A673 (cell line): ENCODE data around the gene SLC27A1. TPM values are rescaled to one million over a fixed set of nuclear protein-coding genes. Genes with fewer than 3 reads are reported as not detected.

Experiments used
- BruUV-seq: library from RNA; stranded (reverse); fragments of 400-500 nt; replicated peaks from 2 replicates; lab custom pipeline; 2021; lab: Mats Ljungman, UMichigan
- CTCF ChIA-PET: fragments of 300-600 bp; sonication (Branson Sonifier 250); formaldehyde crosslinking; loops from one replicate; lab custom pipeline; 2022; ENCODE audit warnings: antibody characterized with exemption; lab: Charles Lee
- POLR2A ChIA-PET: fragments of 300-600 bp; sonication (Branson Sonifier 250); formaldehyde crosslinking; loops from one replicate; lab custom pipeline; 2022; ENCODE audit warnings: antibody characterized with exemption; ENCODE audit not compliant: low non-redundant PET; lab: Charles Lee
- DNase-seq: peaks from one replicate; pipeline ENCODE4 v3.0.0-alpha.2; 2015; ENCODE audit warnings: low spot score
- H3K27ac ChIP-seq: fragments of 200-600 bp; sonication (generic); 2 replicates; pipeline ENCODE4 v1.5.1; 2016; ENCODE audit warnings: mixed run types, low read depth, mild to moderate bottlenecking, mixed read lengths, antibody characterized with exemption, low read length; ENCODE audit not compliant: poor library complexity, severe bottlenecking
- H3K27me3 ChIP-seq: fragments of 200-600 bp; sonication (generic); replicated peaks from 2 replicates; pipeline ENCODE4 v1.6.1; 2017; ENCODE audit warnings: mixed run types, low read depth, mild to moderate bottlenecking, mixed read lengths, antibody characterized with exemption, low read length; ENCODE audit not compliant: insufficient read depth, poor library complexity
- H3K36me3 ChIP-seq: fragments of 200-600 bp; sonication (generic); 2 replicates; pipeline ENCODE4 v1.6.1; 2016; ENCODE audit warnings: mixed run types, mild to moderate bottlenecking, mixed read lengths, antibody characterized with exemption, low read length; ENCODE audit not compliant: insufficient read depth, poor library complexity, severe bottlenecking
- H3K4me1 ChIP-seq: fragments of 200-600 bp; sonication (generic); 2 replicates; pipeline ENCODE4 v1.6.1; 2017; ENCODE audit warnings: mixed run types, mild to moderate bottlenecking, mixed read lengths, antibody characterized with exemption, low read length; ENCODE audit not compliant: insufficient read depth, poor library complexity, severe bottlenecking
- H3K4me3 ChIP-seq: fragments of 200-600 bp; sonication (generic); 2 replicates; pipeline ENCODE4 v1.5.1; 2016; ENCODE audit warnings: low read depth, mixed run types, mild to moderate bottlenecking, mixed read lengths, low read length; ENCODE audit not compliant: poor library complexity, severe bottlenecking
- H3K9me3 ChIP-seq: fragments of 200-600 bp; sonication (generic); 2 replicates; pipeline ENCODE4 v1.6.1; 2016; ENCODE audit warnings: mixed run types, low read depth, mild to moderate bottlenecking, mixed read lengths, antibody characterized with exemption, low read length; ENCODE audit not compliant: poor library complexity, severe bottlenecking
- CTCF ChIP-seq: fragments of 300-800, 200-600 bp; sonication (generic); conservative IDR thresholded peaks from 2 replicates; pipeline ENCODE4 v1.5.1; 2017; ENCODE audit warnings: low read depth, mild to moderate bottlenecking, antibody characterized with exemption, low read length, moderate library complexity, mixed read lengths
- EZH2 ChIP-seq: fragments of 200-600 bp; sonication (generic); IDR thresholded peaks from 2 replicates; pipeline ENCODE4 v1.6.1; 2017; ENCODE audit warnings: borderline replicate concordance, low read depth, mild to moderate bottlenecking, mixed read lengths, antibody characterized with exemption, low read length; ENCODE audit not compliant: poor library complexity, severe bottlenecking
- intact Hi-C: fragments of 100-400 bp; cut with micrococcal nuclease; formaldehyde crosslinking; loops from one replicate; pipeline ENCODE4 v1.10.0; 2022; ENCODE audit not compliant: unreplicated experiment
- total RNA-seq: library from RNA; stranded (reverse); gene quantifications from 2 replicates; pipeline ENCODE4 v1.2.3, GENCODE V29; 2021

The SLC27A1 gene
- total RNA-seq, 1 experiment from 2014 or later = 3.0 TPM

- H3K4me3 ChIP-seq = no peak overlapping the region
- CTCF ChIA-PET = interaction anchor here (0.6 kb wide), 1 partner anchor 57 kb away, joined by 3 read pairs; no protein-coding TSS in a partner anchor
- BruUV-seq = no TSS peak
- H3K9me3 ChIP-seq = no peaks in the 10 kb centered on the region
- H3K27me3 ChIP-seq = no peaks in the 10 kb centered on the region
- DNase-seq = no peak
- H3K4me1 ChIP-seq = no peaks in the 10 kb centered on the region
- H3K36me3 ChIP-seq = no peaks in the 10 kb centered on the region
- intact Hi-C loops = no loop called here
- no peak overlapping the region for H3K27ac ChIP-seq
- POLR2A ChIA-PET = no interaction called here
- TF ChIP-seq CTCF (no peak), EZH2 (no peak)
Observed at GRCh38 chr19:17543986-17544385, 73.7 kb downstream of the SLC27A1 start.

GRCh38 chr19:17544418-17544817 is 74.1 kb downstream of the SLC27A1 start:
- intact Hi-C loops = no loop called here

GRCh38 chr19:17548145-17548544 is 77.8 kb downstream of the SLC27A1 start:
- BruUV-seq = no TSS peak
- POLR2A ChIA-PET = no interaction called here
- intact Hi-C loops = no loop called here
- no peak for DNase-seq
- Histone ChIP-seq H3K36me3 (no peaks in the 10 kb centered on the region), H3K27ac (no peak overlapping the region), H3K4me1 (peaks cover 7% of the 10 kb centered on the region), H3K9me3 (no peaks in the 10 kb centered on the region), H3K4me3 (no peak overlapping the region), H3K27me3 (no peaks in the 10 kb centered on the region)
- CTCF ChIA-PET = no interaction called here
- TF ChIP-seq EZH2 (no peak), CTCF (no peak)

More at GRCh38 chr19:17544418-17544817, 74.1 kb downstream of the SLC27A1 start:
- Histone ChIP-seq H3K27ac (no peak overlapping the region), H3K4me1 (no peaks in the 10 kb centered on the region), H3K36me3 (no peaks in the 10 kb centered on the region), H3K27me3 (no peaks in the 10 kb centered on the region), H3K9me3 (no peaks in the 10 kb centered on the region), H3K4me3 (no peak overlapping the region)
- no peak for DNase-seq
- TF ChIP-seq EZH2 = no peak
- TF ChIP-seq CTCF = no peak
- ChIA-PET CTCF (interaction anchor here (0.6 kb wide), 1 partner anchor 56 kb away, joined by 3 read pairs; no protein-coding TSS in a partner anchor), POLR2A (no interaction called here)
- BruUV-seq = no TSS peak
